ENCODE data around the gene PPP2CA. TPM values are rescaled to one million over a fixed set of nuclear protein-coding genes. Genes with fewer than 3 reads are reported as not detected.

PPP2CA gene
- total and polyA plus RNA-seq, 9 of the 15 experiments (the other 6 are each of a cell fraction or from before 2014, with no cell fraction given): 23.0 to 257 (median 109) TPM

- TF ChIP-seq, protein P1, sequence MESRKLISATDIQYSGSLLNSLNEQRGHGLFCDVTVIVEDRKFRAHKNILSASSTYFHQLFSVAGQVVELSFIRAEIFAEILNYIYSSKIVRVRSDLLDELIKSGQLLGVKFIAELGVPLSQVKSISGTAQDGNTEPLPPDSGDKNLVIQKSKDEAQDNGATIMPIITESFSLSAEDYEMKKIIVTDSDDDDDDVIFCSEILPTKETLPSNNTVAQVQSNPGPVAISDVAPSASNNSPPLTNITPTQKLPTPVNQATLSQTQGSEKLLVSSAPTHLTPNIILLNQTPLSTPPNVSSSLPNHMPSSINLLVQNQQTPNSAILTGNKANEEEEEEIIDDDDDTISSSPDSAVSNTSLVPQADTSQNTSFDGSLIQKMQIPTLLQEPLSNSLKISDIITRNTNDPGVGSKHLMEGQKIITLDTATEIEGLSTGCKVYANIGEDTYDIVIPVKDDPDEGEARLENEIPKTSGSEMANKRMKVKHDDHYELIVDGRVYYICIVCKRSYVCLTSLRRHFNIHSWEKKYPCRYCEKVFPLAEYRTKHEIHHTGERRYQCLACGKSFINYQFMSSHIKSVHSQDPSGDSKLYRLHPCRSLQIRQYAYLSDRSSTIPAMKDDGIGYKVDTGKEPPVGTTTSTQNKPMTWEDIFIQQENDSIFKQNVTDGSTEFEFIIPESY (CRISPR knock-in tag; IDR thresholded peaks at IDR 0.05): 0 out of 2 replicates have a peak, but pooled peaks have one; percentile 8
- TF ChIP-seq ZKSCAN1 (IDR thresholded peaks at IDR 0.05; ENCODE audit: low read depth, low read length) (0 out of 2 replicates have a peak, but pooled peaks have one; percentile 32), RHOXF2B (CRISPR knock-in tag; conservative IDR thresholded peaks at IDR 0.05) (no peak), ZFP36 (IDR thresholded peaks at IDR 0.05; ENCODE audit: low read depth, low read length, partially characterized antibody) (peak; percentile 8), CREBBP (IDR thresholded peaks at IDR 0.05; ENCODE audit: low read depth, low read length) (no peak), ETS2 (tag; IDR thresholded peaks at IDR 0.05; ENCODE audit: borderline replicate concordance, poor library complexity, severe bottlenecking) (no peak), MTF1 (CRISPR knock-in tag; IDR thresholded peaks at IDR 0.05; ENCODE audit: borderline replicate concordance) (no peak), ZNF77 (CRISPR knock-in tag; IDR thresholded peaks at IDR 0.05) (no peak)
- TF ChIP-seq, protein P2, sequence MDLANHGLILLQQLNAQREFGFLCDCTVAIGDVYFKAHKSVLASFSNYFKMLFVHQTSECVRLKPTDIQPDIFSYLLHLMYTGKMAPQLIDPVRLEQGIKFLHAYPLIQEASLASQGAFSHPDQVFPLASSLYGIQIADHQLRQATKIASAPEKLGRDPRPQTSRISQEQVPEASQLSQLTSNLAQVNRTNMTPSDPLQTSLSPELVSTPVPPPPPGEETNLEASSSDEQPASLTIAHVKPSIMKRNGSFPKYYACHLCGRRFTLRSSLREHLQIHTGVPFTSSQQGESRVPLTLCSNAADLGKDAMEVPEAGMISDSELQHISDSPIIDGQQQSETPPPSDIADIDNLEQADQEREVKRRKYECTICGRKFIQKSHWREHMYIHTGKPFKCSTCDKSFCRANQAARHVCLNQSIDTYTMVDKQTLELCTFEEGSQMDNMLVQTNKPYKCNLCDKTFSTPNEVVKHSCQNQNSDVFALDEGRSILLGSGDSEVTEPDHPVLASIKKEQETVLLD (IDR thresholded peaks at IDR 0.05): no peak
- TF ChIP-seq, protein P3, sequence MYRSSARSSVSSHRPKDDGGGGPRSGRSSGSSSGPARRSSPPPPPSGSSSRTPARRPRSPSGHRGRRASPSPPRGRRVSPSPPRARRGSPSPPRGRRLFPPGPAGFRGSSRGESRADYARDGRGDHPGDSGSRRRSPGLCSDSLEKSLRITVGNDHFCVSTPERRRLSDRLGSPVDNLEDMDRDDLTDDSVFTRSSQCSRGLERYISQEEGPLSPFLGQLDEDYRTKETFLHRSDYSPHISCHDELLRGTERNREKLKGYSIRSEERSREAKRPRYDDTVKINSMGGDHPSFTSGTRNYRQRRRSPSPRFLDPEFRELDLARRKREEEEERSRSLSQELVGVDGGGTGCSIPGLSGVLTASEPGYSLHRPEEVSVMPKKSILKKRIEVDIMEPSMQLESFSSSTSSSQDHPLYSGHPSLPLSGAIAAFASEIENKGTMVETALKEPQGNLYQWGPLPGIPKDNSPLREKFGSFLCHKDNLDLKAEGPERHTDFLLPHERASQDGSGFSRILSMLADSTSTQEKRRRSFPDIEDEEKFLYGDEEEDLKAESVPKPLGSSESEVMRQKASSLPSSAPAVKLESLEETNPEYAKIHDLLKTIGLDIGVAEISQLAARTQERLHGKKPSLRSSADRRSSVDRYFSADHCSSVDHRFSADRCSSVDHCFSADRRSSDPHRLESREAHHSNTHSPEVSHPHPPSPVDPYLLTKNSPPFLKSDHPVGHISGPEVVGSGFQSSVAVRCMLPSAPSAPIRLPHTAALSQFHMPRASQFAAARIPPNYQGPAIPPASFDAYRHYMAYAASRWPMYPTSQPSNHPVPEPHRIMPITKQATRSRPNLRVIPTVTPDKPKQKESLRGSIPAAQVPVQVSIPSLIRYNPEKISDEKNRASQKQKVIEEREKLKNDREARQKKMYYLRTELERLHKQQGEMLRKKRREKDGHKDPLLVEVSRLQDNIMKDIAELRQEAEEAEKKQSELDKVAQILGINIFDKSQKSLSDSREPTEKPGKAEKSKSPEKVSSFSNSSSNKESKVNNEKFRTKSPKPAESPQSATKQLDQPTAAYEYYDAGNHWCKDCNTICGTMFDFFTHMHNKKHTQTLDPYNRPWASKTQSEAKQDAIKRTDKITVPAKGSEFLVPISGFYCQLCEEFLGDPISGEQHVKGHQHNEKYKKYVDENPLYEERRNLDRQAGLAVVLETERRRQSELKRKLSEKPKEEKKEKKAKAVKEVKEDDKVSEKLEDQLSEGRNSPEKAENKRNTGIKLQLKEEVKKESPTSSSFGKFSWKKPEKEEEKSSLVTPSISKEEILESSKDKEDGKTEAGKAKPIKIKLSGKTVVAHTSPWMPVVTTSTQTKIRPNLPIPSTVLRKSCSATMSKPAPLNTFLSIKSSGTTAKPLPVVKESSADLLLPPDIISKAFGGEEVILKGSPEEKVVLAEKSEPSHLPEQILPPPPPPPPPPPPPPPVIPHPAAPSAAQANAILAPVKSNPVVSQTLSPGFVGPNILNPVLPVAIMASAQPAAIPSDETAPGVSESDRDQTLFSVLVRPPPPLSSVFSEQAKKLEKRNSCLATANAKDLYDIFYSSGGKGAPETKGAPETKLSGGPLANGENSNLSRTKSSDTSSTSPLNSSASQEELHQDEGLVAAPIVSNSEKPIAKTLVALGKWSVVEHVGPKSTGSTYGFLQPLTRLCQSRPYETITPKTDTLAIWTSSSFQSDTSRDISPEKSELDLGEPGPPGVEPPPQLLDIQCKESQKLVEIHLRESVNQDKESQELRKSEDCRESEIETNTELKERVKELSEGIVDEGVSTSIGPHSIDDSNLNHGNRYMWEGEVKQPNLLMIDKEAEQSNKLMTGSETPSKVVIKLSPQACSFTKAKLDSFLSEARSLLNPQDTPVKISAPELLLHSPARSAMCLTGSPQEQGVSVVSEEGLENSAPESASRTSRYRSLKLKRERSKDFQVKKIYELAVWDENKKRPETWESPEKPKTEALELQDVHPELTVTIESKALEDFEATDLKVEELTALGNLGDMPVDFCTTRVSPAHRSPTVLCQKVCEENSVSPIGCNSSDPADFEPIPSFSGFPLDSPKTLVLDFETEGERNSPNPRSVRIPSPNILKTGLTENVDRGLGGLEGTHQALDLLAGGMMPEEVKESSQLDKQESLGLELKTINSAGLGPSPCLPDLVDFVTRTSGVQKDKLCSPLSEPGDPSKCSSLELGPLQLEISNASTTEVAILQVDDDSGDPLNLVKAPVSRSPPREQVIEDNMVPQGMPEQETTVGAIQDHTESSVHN (IDR thresholded peaks at IDR 0.05; ENCODE audit: borderline replicate concordance in 1 of 2, low read depth in 1 of 2): no peak
Observed at GRCh38 chr5:134176511-134177368, 49.1 kb downstream of the PPP2CA start, which contains the start of gene SKP1 (continued).

Data from K562 (cell line).